ENCODE measurements around the gene IFNAR1.

Gene IFNAR1

GRCh38 chr21:33302796-33303195 is 22.0 kb upstream of the IFNAR1 start:
- in situ Hi-C loops (cut with MboI; ENCODE audit: low pct_unique_long_range_greater_than_20kb, low sequenced_read_pairs, unreplicated experiment), result no loop called here
- TF ChIP-seq CTCF (IDR thresholded peaks at IDR 0.05; ENCODE audit: extremely low read depth, insufficient read depth, missing control alignments), result no peak
- DNase-seq (ENCODE audit: low spot score), result no peak

GRCh38 chr21:33305344-33305671 is 19.5 kb upstream of the IFNAR1 start:
- in situ Hi-C loops (cut with MboI; ENCODE audit: low pct_unique_long_range_greater_than_20kb, low sequenced_read_pairs, unreplicated experiment), result no loop called here
- DNase-seq (ENCODE audit: low spot score), result no peak
- no peak for TF ChIP-seq CTCF (IDR thresholded peaks at IDR 0.05; ENCODE audit: extremely low read depth, insufficient read depth, missing control alignments)

- TF ChIP-seq CTCF (IDR thresholded peaks at IDR 0.05; ENCODE audit: extremely low read depth, insufficient read depth, missing control alignments), result no peak
- in situ Hi-C loops (cut with MboI; ENCODE audit: low pct_unique_long_range_greater_than_20kb, low sequenced_read_pairs, unreplicated experiment), result no loop called here
- DNase-seq (ENCODE audit: low spot score), result no peak
Measured at GRCh38 chr21:33305938-33306337, 18.8 kb upstream of the IFNAR1 start.

- no peak for DNase-seq (ENCODE audit: low spot score)
- TF ChIP-seq CTCF (IDR thresholded peaks at IDR 0.05; ENCODE audit: extremely low read depth, insufficient read depth, missing control alignments), result peak; percentile 39
- in situ Hi-C loops (cut with MboI; ENCODE audit: low pct_unique_long_range_greater_than_20kb, low sequenced_read_pairs, unreplicated experiment), result no loop called here
Measured at GRCh38 chr21:33308586-33309490, 15.9 kb upstream of the IFNAR1 start.

GRCh38 chr21:33309778-33310177 is 15.0 kb upstream of the IFNAR1 start:
- DNase-seq (ENCODE audit: low spot score), result no peak
- in situ Hi-C loops (cut with MboI; ENCODE audit: low pct_unique_long_range_greater_than_20kb, low sequenced_read_pairs, unreplicated experiment), result no loop called here

GRCh38 chr21:33312121-33312520 is 12.6 kb upstream of the IFNAR1 start:
- in situ Hi-C loops (cut with MboI; ENCODE audit: low pct_unique_long_range_greater_than_20kb, low sequenced_read_pairs, unreplicated experiment), result no loop called here
- no peak for DNase-seq (ENCODE audit: low spot score)
- no peak for TF ChIP-seq CTCF (IDR thresholded peaks at IDR 0.05; ENCODE audit: extremely low read depth, insufficient read depth, missing control alignments)

More at GRCh38 chr21:33309778-33310177, 15.0 kb upstream of the IFNAR1 start:
- TF ChIP-seq CTCF (IDR thresholded peaks at IDR 0.05; ENCODE audit: extremely low read depth, insufficient read depth, missing control alignments), result no peak

All from GM13977 (cell line).